Measurements from ENCODE around the gene USP33.
"Not testable (repeated sequence)": the region's sequence is repeated elsewhere in the genome, so short reads cannot be mapped to it uniquely, and the experiment has no call there.

Gene USP33

DNA sequence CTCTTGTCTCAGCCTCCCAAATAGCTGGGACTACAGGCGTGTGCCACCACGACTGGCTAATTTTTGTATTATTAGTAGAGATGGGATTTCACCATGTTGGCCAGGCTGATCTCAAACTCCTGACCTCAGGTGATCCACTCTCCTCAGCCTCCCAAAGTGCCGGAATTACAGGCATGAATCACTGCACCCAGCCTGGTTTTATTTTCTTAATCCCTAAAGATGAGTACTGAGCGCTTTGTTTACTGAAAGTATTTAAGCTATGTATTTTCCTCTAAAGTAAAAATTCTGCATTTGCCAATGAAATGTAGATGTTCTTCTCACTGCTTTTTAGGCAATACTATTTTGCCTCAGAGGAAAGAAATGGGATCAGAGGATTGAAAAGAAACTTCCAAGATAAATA is 10.2 kb downstream of the USP33 start:
- H3K4me2 ChIP-seq (ENCODE audit: low read length, poor library complexity, severe bottlenecking); H2BK12ac ChIP-seq (ENCODE audit: low read length in 2 of 2); H3K4ac ChIP-seq (ENCODE audit: low read depth in 1 of 2, low read length in 2 of 2); H3K27ac ChIP-seq (ENCODE audit: low read length, poor library complexity, severe bottlenecking); H3K14ac ChIP-seq (ENCODE audit: low read length in 2 of 2); H3K18ac ChIP-seq (ENCODE audit: low read depth in 1 of 2, low read length in 2 of 2); H3K23ac ChIP-seq (ENCODE audit: low read length in 2 of 2); H4K8ac ChIP-seq (ENCODE audit: low read length); H3K9me3 ChIP-seq (ENCODE audit: control insufficient read depth, low read length); H3K36me3 ChIP-seq (ENCODE audit: control insufficient read depth in 1 of 2, insufficient read depth in 2 of 2, low read depth in 1 of 2, low read length in 2 of 2); H3K27me3 ChIP-seq (ENCODE audit: control insufficient read depth in 1 of 2, insufficient read depth in 1 of 2, low read length in 2 of 2); H3K4me1 ChIP-seq (ENCODE audit: control insufficient read depth, insufficient read depth, low read depth, low read length); H4K91ac ChIP-seq (ENCODE audit: low read length); H2AK5ac ChIP-seq (ENCODE audit: low read length, severe bottlenecking); H3K9ac ChIP-seq (ENCODE audit: low read length); H2BK120ac ChIP-seq (ENCODE audit: low read depth, low read length); H2AFZ ChIP-seq (ENCODE audit: low read depth, low read length); H3K4me3 ChIP-seq (ENCODE audit: insufficient read depth in 1 of 2, low read depth in 1 of 2, low read length in 2 of 2); DNase-seq; H2BK5ac ChIP-seq (ENCODE audit: low read depth, low read length, poor library complexity, severe bottlenecking); H2BK15ac ChIP-seq (ENCODE audit: low read depth, poor library complexity, severe bottlenecking); H3K79me1 ChIP-seq (replicated peaks; ENCODE audit: low read length, poor library complexity, severe bottlenecking): not testable (repeated sequence)
- no CpG with 5 or more reads among the region's 4 CpGs for WGBS

DNA sequence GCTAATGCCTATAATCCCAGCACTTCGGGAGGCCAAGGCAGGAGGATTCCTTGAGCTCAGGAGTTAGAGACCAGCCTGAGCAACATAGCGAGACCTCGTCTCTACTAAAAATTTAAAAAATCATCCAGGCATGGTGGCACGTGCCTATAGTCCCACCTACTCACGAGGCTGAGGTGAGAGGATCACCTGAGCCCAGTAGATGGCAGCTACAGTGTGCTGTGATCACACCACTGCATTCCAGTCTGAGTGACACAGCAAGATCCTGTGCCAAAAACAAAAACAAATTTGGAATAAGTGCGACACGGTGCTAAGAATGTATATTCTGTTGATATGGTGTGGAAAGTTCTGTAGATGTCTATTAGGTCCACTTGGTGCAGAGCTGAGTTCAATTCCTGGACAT is 15.1 kb downstream of the USP33 start:
- no peak overlapping the region for H3K9ac ChIP-seq (ENCODE audit: low read length)
- H4K91ac ChIP-seq (ENCODE audit: low read length), result no peak overlapping the region

DNA sequence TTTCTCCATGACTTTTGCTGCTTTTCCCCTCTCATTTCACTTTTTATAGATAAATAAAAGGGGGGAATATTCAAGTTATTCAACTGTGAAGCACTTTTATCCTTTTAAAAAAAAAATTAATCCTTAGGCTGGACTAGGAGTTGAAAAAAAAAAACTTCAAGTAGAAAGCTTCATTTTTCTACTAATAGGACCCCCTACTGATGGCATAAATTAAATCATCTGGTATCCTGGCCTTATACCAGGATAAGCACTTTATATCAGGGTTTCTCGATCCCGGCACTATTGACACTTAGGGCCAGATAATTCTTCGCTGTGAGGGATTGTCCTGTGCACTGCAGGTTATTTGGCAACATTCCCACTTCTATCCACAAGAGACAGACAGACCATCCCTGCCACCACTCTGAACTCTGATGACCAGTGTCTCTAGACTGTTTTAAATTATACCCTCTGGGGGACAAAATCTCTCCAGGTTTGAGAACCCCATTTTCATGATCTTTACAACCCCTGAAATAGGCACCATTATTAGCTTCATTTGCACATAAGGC is 17.6 kb downstream of the USP33 start:
- Histone ChIP-seq H3K9ac (ENCODE audit: low read length) (peak overlapping the region; percentile 16), H2AFZ (ENCODE audit: low read depth, low read length) (no peak overlapping the region), H3K4me1 (ENCODE audit: control insufficient read depth, insufficient read depth, low read depth, low read length) (no peaks in the 10 kb centered on the region), H3K79me1 (replicated peaks; ENCODE audit: low read length, poor library complexity, severe bottlenecking) (peaks cover 7% of the 10 kb centered on the region), H3K36me3 (ENCODE audit: control insufficient read depth in 1 of 2, insufficient read depth in 2 of 2, low read depth in 1 of 2, low read length in 2 of 2) (peaks cover 5 to 35% of the 10 kb centered on the region in 2 experiments), H3K27me3 (ENCODE audit: control insufficient read depth in 1 of 2, insufficient read depth in 1 of 2, low read length in 2 of 2) (no peaks in the 10 kb centered on the region), H4K91ac (ENCODE audit: low read length) (no peak overlapping the region), H3K4ac (ENCODE audit: low read depth in 1 of 2, low read length in 2 of 2) (no peak overlapping the region), H3K9me3 (ENCODE audit: control insufficient read depth, low read length) (no peaks in the 10 kb centered on the region), H2BK120ac (ENCODE audit: low read depth, low read length) (no peak overlapping the region), H2BK5ac (ENCODE audit: low read depth, low read length, poor library complexity, severe bottlenecking) (no peak overlapping the region), H2BK15ac (ENCODE audit: low read depth, poor library complexity, severe bottlenecking) (no peak overlapping the region), H2BK12ac (ENCODE audit: low read length in 2 of 2) (no peak overlapping the region), H3K14ac (ENCODE audit: low read length in 2 of 2) (no peak overlapping the region), H3K4me3 (ENCODE audit: insufficient read depth in 1 of 2, low read depth in 1 of 2, low read length in 2 of 2) (no peak overlapping the region), H3K18ac (ENCODE audit: low read depth in 1 of 2, low read length in 2 of 2) (no peak overlapping the region), H3K23ac (ENCODE audit: low read length in 2 of 2) (no peak overlapping the region), H4K8ac (ENCODE audit: low read length) (no peak overlapping the region), H2AK5ac (ENCODE audit: low read length, severe bottlenecking) (no peak overlapping the region), H3K27ac (ENCODE audit: low read length, poor library complexity, severe bottlenecking) (no peak overlapping the region), H3K4me2 (ENCODE audit: low read length, poor library complexity, severe bottlenecking) (no peak overlapping the region)
- 97% methylated on average over 3 of the region's 3 CpGs for WGBS
- DNase-seq, result no peak

More for the DNA sequence above, 15.1 kb downstream of the USP33 start:
- Histone ChIP-seq H3K27ac (ENCODE audit: low read length, poor library complexity, severe bottlenecking) (no peak overlapping the region), H3K4me2 (ENCODE audit: low read length, poor library complexity, severe bottlenecking) (no peak overlapping the region), H3K4ac (ENCODE audit: low read depth in 1 of 2, low read length in 2 of 2) (no peak overlapping the region), H3K4me1 (ENCODE audit: control insufficient read depth, insufficient read depth, low read depth, low read length) (peaks cover 2% of the 10 kb centered on the region), H3K23ac (ENCODE audit: low read length in 2 of 2) (no peak overlapping the region), H3K14ac (ENCODE audit: low read length in 2 of 2) (no peak overlapping the region), H3K79me1 (replicated peaks; ENCODE audit: low read length, poor library complexity, severe bottlenecking) (peaks cover 7% of the 10 kb centered on the region), H2BK120ac (ENCODE audit: low read depth, low read length) (no peak overlapping the region), H3K27me3 (ENCODE audit: control insufficient read depth in 1 of 2, insufficient read depth in 1 of 2, low read length in 2 of 2) (no peaks in the 10 kb centered on the region), H3K4me3 (ENCODE audit: insufficient read depth in 1 of 2, low read depth in 1 of 2, low read length in 2 of 2) (no peak overlapping the region), H3K36me3 (ENCODE audit: control insufficient read depth in 1 of 2, insufficient read depth in 2 of 2, low read depth in 1 of 2, low read length in 2 of 2) (peaks cover 3 to 12% of the 10 kb centered on the region in 2 experiments), H2AFZ (ENCODE audit: low read depth, low read length) (no peak overlapping the region), H3K9me3 (ENCODE audit: control insufficient read depth, low read length) (no peaks in the 10 kb centered on the region), H4K8ac (ENCODE audit: low read length) (peak overlapping the region; percentile 21), H2BK5ac (ENCODE audit: low read depth, low read length, poor library complexity, severe bottlenecking) (no peak overlapping the region), H2BK12ac (ENCODE audit: low read length in 2 of 2) (no peak overlapping the region), H2AK5ac (ENCODE audit: low read length, severe bottlenecking) (no peak overlapping the region), H3K18ac (ENCODE audit: low read depth in 1 of 2, low read length in 2 of 2) (no peak overlapping the region), H2BK15ac (ENCODE audit: low read depth, poor library complexity, severe bottlenecking) (no peak overlapping the region)
- no peak for DNase-seq
- 94% methylated on average over 7 of the region's 7 CpGs for WGBS

- no peak overlapping the region for H2AFZ ChIP-seq (ENCODE audit: low read depth, low read length)
- H2BK12ac ChIP-seq (ENCODE audit: low read length in 2 of 2), result no peak overlapping the region
- no peak overlapping the region for H2BK15ac ChIP-seq (ENCODE audit: low read depth, poor library complexity, severe bottlenecking)
- H3K27me3 ChIP-seq (ENCODE audit: control insufficient read depth in 1 of 2, insufficient read depth in 1 of 2, low read length in 2 of 2), result no peaks in the 10 kb centered on the region
- H3K27ac ChIP-seq (ENCODE audit: low read length, poor library complexity, severe bottlenecking), result no peak overlapping the region
- no peak overlapping the region for H3K18ac ChIP-seq (ENCODE audit: low read depth in 1 of 2, low read length in 2 of 2)
- H3K23ac ChIP-seq (ENCODE audit: low read length in 2 of 2), result no peak overlapping the region
- H3K4me3 ChIP-seq (ENCODE audit: insufficient read depth in 1 of 2, low read depth in 1 of 2, low read length in 2 of 2), result no peak overlapping the region
- no peak overlapping the region for H3K14ac ChIP-seq (ENCODE audit: low read length in 2 of 2)
- no peak overlapping the region for H3K4ac ChIP-seq (ENCODE audit: low read depth in 1 of 2, low read length in 2 of 2)
- no peak overlapping the region for H2BK5ac ChIP-seq (ENCODE audit: low read depth, low read length, poor library complexity, severe bottlenecking)
- no peaks in the 10 kb centered on the region for H3K4me1 ChIP-seq (ENCODE audit: control insufficient read depth, insufficient read depth, low read depth, low read length)
- no peak overlapping the region for H4K8ac ChIP-seq (ENCODE audit: low read length)
- peaks cover 5 to 42% of the 10 kb centered on the region in 2 experiments for H3K36me3 ChIP-seq (ENCODE audit: control insufficient read depth in 1 of 2, insufficient read depth in 2 of 2, low read depth in 1 of 2, low read length in 2 of 2)
- no peak overlapping the region for H4K91ac ChIP-seq (ENCODE audit: low read length)
- no peak overlapping the region for H2BK120ac ChIP-seq (ENCODE audit: low read depth, low read length)
- no peak for DNase-seq
- peaks cover 10% of the 10 kb centered on the region for H3K79me1 ChIP-seq (replicated peaks; ENCODE audit: low read length, poor library complexity, severe bottlenecking)
- H3K4me2 ChIP-seq (ENCODE audit: low read length, poor library complexity, severe bottlenecking), result no peak overlapping the region
- no CpG with 5 or more reads among the region's 1 CpG for WGBS
- H3K9me3 ChIP-seq (ENCODE audit: control insufficient read depth, low read length), result no peaks in the 10 kb centered on the region
- H2AK5ac ChIP-seq (ENCODE audit: low read length, severe bottlenecking), result no peak overlapping the region
- H3K9ac ChIP-seq (ENCODE audit: low read length), result no peak overlapping the region
These were observed 18.3 kb downstream of the USP33 start for GRCh38 chr1:77741316-77741715.

All from mesenchymal stem cell (in vitro differentiated cells and primary cell).